Spinal cord (tissue), 10 donors: ENCODE results near the gene TMEM94. TPM values are rescaled to one million over a fixed set of nuclear protein-coding genes. Genes with fewer than 3 reads are reported as not detected.

ENCODE experiments used
- DNase-seq, 6 donors: peaks; one replicate each; pipeline versions ENCODE4 v3.0.0 to v3.0.0-alpha.2; 2013 to 2015; ENCODE audit warnings: low spot score in 6 of 6, low read depth in 4 of 6
- H3K27ac ChIP-seq: one replicate; pipeline ENCODE4 v1.5.1; 2013; ENCODE audit warnings: low read depth, low read length, control low read depth
- H3K27me3 ChIP-seq: one replicate; pipeline ENCODE4 v1.6.1; 2013; ENCODE audit warnings: low read length; ENCODE audit not compliant: control insufficient read depth, insufficient read depth
- H3K36me3 ChIP-seq: one replicate; pipeline ENCODE4 v1.6.1; 2013; ENCODE audit warnings: low read length; ENCODE audit not compliant: control insufficient read depth, insufficient read depth
- H3K4me1 ChIP-seq: one replicate; pipeline ENCODE4 v1.6.1; 2013; ENCODE audit warnings: low read length; ENCODE audit not compliant: control insufficient read depth, insufficient read depth
- H3K4me3 ChIP-seq: one replicate; pipeline ENCODE4 v1.5.1; 2013; ENCODE audit warnings: low read depth, low read length, control low read depth
- H3K9me3 ChIP-seq: one replicate; pipeline ENCODE4 v1.6.1; 2013; ENCODE audit warnings: low read length; ENCODE audit not compliant: control insufficient read depth, insufficient read depth
- WGBS: methylation state at CpG from one replicate; pipeline ENCODE4 v1.1.5; 2013; ENCODE audit warnings: missing lambda C conversion rate; ENCODE audit not compliant: insufficient coverage; 5-methylcytosine and 5-hydroxymethylcytosine counted together
- polyA plus RNA-seq, 2 donors: library from polyadenylated mRNA; unstranded; fragments of 120-200 nt; gene quantifications; one replicate each; pipeline ENCODE4 v1.2.1, GENCODE V29; 2013; ENCODE audit not compliant: insufficient read length in 2 of 2
- total RNA-seq, 2 donors: library from RNA; depleted of rRNA in 1 of 2; stranded (reverse); fragments of 120-200 nt in 1 of 2; fragments of >200 nt in 1 of 2; gene quantifications; one replicate each; pipeline versions ENCODE4 v1.2.3 to v1.2.4, GENCODE V29; 2013 to 2014
- donor health status: healthy.

The TMEM94 gene
- total and polyA plus RNA-seq, 4 donors = 23.2 to 120 (median 82.4) TPM

- Histone ChIP-seq H3K4me1 (peaks cover 78% of the 10 kb centered on the region), H3K4me3 (peak overlapping the region; percentile 87), H3K36me3 (peaks cover 49% of the 10 kb centered on the region), H3K27ac (peak overlapping the region; percentile 49), H3K9me3 (no peaks in the 10 kb centered on the region), H3K27me3 (no peaks in the 10 kb centered on the region)
- DNase-seq = no peak
- 68% methylated on average over 17 of the region's 17 CpGs for WGBS
Measured at GRCh38 chr17:75513641-75514000, 57.2 kb downstream of the TMEM94 start.

- Histone ChIP-seq H3K36me3 (peaks cover 49% of the 10 kb centered on the region), H3K27me3 (no peaks in the 10 kb centered on the region), H3K27ac (peak overlapping the region; percentile 91), H3K4me1 (peaks cover 70% of the 10 kb centered on the region), H3K9me3 (no peaks in the 10 kb centered on the region), H3K4me3 (peak overlapping the region; percentile 87)
- WGBS = 8% methylated on average over 14 of the region's 15 CpGs
- DNase-seq = no peak
Measured at GRCh38 chr17:75514299-75514918, 58.0 kb downstream of the TMEM94 start.

- Histone ChIP-seq H3K9me3 (no peaks in the 10 kb centered on the region), H3K27ac (peak overlapping the region; percentile 91), H3K4me1 (peaks cover 64% of the 10 kb centered on the region), H3K27me3 (no peaks in the 10 kb centered on the region), H3K4me3 (peak overlapping the region; percentile 87), H3K36me3 (peaks cover 49% of the 10 kb centered on the region)
- WGBS = 0% methylated on average over 50 of the region's 50 CpGs
- DNase-seq = peak in 2 of 6 donors; percentile 23 to 59
Measured at GRCh38 chr17:75514919-75515495, 58.6 kb downstream of the TMEM94 start.

- peak within 1 kb of the TSS; percentile 91 for H3K27ac ChIP-seq
- H3K27me3 ChIP-seq = no peaks in the 10 kb centered on the region
- peak; percentile 79 to 98 (median 88) for DNase-seq
- WGBS = under 1% methylated on average over 75 of the region's 78 CpGs
- peaks cover 50% of the 10 kb centered on the region for H3K36me3 ChIP-seq
- H3K4me3 ChIP-seq = peak within 1 kb of the TSS; percentile 87
- H3K4me1 ChIP-seq = peaks cover 57% of the 10 kb centered on the region
- H3K9me3 ChIP-seq = no peaks in the 10 kb centered on the region
Measured at GRCh38 chr17:75515496-75516254, 59.2 kb downstream of the TMEM94 start, which contains the start of gene CASKIN2. Gene CASKIN2 (minus strand): TSS chr17:75515537. CDS start chr17:75513804, 1,733 bp downstream.

GRCh38 chr17:75516255-75516618 lies 59.8 kb downstream of the TMEM94 start, which contains the start of gene TSEN54:
Gene TSEN54 (plus strand): TSS chr17:75516528. CDS start chr17:75516561, 33 bp downstream.
- Histone ChIP-seq H3K4me3 (peak within 1 kb of the TSS; percentile 87), H3K9me3 (no peaks in the 10 kb centered on the region), H3K4me1 (peaks cover 52% of the 10 kb centered on the region), H3K27me3 (no peaks in the 10 kb centered on the region), H3K36me3 (peaks cover 53% of the 10 kb centered on the region), H3K27ac (peak within 1 kb of the TSS; percentile 91)
- peak; percentile 78 to 97 (median 84) for DNase-seq
- 0% methylated on average over 45 of the region's 45 CpGs for WGBS

GRCh38 chr17:75516619-75517296 lies 60.3 kb downstream of the TMEM94 start:
- Histone ChIP-seq H3K27me3 (no peaks in the 10 kb centered on the region), H3K4me1 (peaks cover 46% of the 10 kb centered on the region), H3K27ac (peak overlapping the region; percentile 71), H3K4me3 (peak overlapping the region; percentile 69), H3K9me3 (no peaks in the 10 kb centered on the region), H3K36me3 (peaks cover 54% of the 10 kb centered on the region)
- DNase-seq = peak in 2 of 6 donors; percentile 63 to 69
- WGBS = under 1% methylated on average over 62 of the region's 65 CpGs

GRCh38 chr17:75517297-75517865 lies 60.9 kb downstream of the TMEM94 start:
- Histone ChIP-seq H3K27me3 (no peaks in the 10 kb centered on the region), H3K27ac (peak overlapping the region; percentile 71), H3K4me3 (peak overlapping the region; percentile 69), H3K9me3 (no peaks in the 10 kb centered on the region), H3K36me3 (peaks cover 55% of the 10 kb centered on the region), H3K4me1 (peaks cover 40% of the 10 kb centered on the region)
- no peak for DNase-seq
- WGBS = 27% methylated on average over 8 of the region's 10 CpGs

GRCh38 chr17:75518201-75518600 lies 61.8 kb downstream of the TMEM94 start:
- peaks cover 33% of the 10 kb centered on the region for H3K4me1 ChIP-seq
- DNase-seq = no peak
- no peaks in the 10 kb centered on the region for H3K27me3 ChIP-seq
- H3K4me3 ChIP-seq = no peak overlapping the region
- H3K9me3 ChIP-seq = no peaks in the 10 kb centered on the region
- 80% methylated on average over 2 of the region's 3 CpGs for WGBS
- no peak overlapping the region for H3K27ac ChIP-seq
- H3K36me3 ChIP-seq = peaks cover 49% of the 10 kb centered on the region

- H3K9me3 ChIP-seq = no peaks in the 10 kb centered on the region
- H3K27ac ChIP-seq = no peak overlapping the region
- H3K4me3 ChIP-seq = no peak overlapping the region
- WGBS = 89% methylated on average over 7 of the region's 9 CpGs
- DNase-seq = no peak
- peaks cover 24% of the 10 kb centered on the region for H3K4me1 ChIP-seq
- H3K27me3 ChIP-seq = no peaks in the 10 kb centered on the region
- H3K36me3 ChIP-seq = peaks cover 49% of the 10 kb centered on the region
Measured at GRCh38 chr17:75518983-75519537, 62.6 kb downstream of the TMEM94 start.
